Activated T-helper 1 cell treated with anti-CD3 and anti-CD28 coated beads, Interleukin-12 subunit alpha, Interleukin-12 subunit beta, Interleukin-2, Interleukin-4 antibody, amounts not matched to agents 30 ng/mL and 10 ng/mL and 1 ng/mL, durations not matched to agents 14 hours and 24 hours and 36 hours (primary cell): ENCODE data around the gene XPO1. TPM values are rescaled to one million over a fixed set of nuclear protein-coding genes. Genes with fewer than 3 reads are reported as not detected.
A peak's percentile ranks its signal among the peaks of the same experiment; 100 is the strongest.
"Not testable (repeated sequence)": the region's sequence is repeated elsewhere in the genome, so short reads cannot be mapped to it uniquely, and the experiment has no call there.

Experiments
- DNase-seq: peaks from one replicate; pipeline ENCODE4 v3.0.0; 2021; ENCODE audit warnings: low spot score
- H3K27ac Mint-ChIP-seq: one replicate; pipeline ENCODE4 v1.8.0; 2021; ENCODE audit warnings: mild to moderate bottlenecking, mixed read lengths
- H3K27me3 Mint-ChIP-seq: one replicate; pipeline ENCODE4 v1.8.0; 2022; ENCODE audit warnings: mild to moderate bottlenecking, moderate library complexity, mixed read lengths; ENCODE audit not compliant: insufficient read depth
- H3K36me3 Mint-ChIP-seq: one replicate; pipeline ENCODE4 v1.8.0; 2021; ENCODE audit warnings: low read depth, mixed read lengths
- H3K4me1 Mint-ChIP-seq: one replicate; pipeline ENCODE4 v1.8.0; 2021; ENCODE audit warnings: low read depth, mixed read lengths
- H3K4me3 Mint-ChIP-seq: one replicate; pipeline ENCODE4 v1.8.0; 2021; ENCODE audit warnings: mild to moderate bottlenecking, moderate library complexity, mixed read lengths
- H3K9me3 Mint-ChIP-seq: one replicate; pipeline ENCODE4 v1.8.0; 2021; ENCODE audit warnings: mixed read lengths
- intact Hi-C: fragments of 100-400 bp; cut with micrococcal nuclease; formaldehyde crosslinking; loops from one replicate; pipeline ENCODE4 v1.15.1; 2024
- total RNA-seq: library from RNA; stranded (reverse); gene quantifications from 2 replicates; pipeline ENCODE4 v1.2.3, GENCODE V29; 2022

The XPO1 gene
- total RNA-seq, 1 donor from 2014 or later: 215 TPM

DNA sequence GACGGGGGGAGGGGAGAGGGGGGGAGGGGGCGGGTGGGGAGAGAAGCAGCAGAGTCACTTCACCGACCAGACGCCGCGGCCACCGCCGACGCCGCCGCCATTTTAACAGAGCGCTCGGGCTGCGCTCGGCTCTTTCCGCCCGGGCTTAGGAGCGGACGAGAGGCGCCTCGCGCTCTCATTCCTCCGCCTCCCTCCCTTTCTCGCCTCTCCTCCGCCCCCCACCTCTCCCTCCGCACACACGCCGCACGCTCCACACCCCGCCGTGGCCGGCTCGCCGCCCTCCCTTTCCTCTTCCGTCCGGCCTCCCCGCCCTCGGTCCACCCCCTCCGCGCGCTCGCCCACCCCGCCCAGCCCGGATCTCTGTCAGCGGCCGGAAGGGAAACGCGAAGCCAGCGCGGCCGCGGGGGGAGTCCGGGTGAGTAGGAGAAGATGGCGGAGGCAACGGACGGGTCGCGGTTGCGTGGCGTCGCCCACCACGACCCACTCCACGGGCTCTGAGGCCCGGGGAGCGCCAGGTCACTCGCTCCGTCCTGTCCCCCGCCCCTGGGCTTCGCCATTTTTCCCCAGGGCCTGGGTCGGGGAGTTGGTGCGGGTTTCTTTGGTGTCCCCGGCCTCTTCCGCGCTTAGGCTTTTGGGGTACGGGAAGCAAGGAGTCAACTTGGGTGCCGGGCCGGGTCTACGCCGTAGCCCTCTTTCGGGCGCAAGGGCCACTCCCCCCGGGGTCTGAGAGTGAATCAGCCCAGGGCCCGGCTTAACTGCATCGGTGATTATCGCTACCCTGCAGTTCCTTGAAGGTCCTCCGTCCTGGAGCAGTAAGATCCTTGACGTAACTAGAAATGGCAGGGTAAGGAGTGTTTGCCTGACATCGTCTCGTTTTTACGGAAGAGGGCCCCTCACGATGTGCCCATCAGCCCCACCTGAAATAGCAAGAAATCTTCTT is 66.9 kb downstream of the XPO1 start, which contains the start of gene USP34:
Gene USP34 (minus strand): TSS at position 123 of the 940 bp plus-strand sequence. CDS start 395 bp downstream, outside the sequence.
- Mint-ChIP-seq H3K27me3 (no peaks in the 10 kb centered on the region), H3K4me3 (peak within 1 kb of the TSS; percentile 95), H3K4me1 (peaks cover 28% of the 10 kb centered on the region), H3K9me3 (no peaks in the 10 kb centered on the region), H3K27ac (peak within 1 kb of the TSS; percentile 94), H3K36me3 (peaks cover 8% of the 10 kb centered on the region)
- DNase-seq: peak; percentile 88
- intact Hi-C loops: loop anchor here (1.0 to 5.0 kb wide), 10 partner anchors 45 to 1236 kb away; partner anchors contain the start of genes CCT4, EHBP1 and PEX13

- H3K27ac Mint-ChIP-seq: peak overlapping the region; percentile 94
- no peaks in the 10 kb centered on the region for H3K27me3 Mint-ChIP-seq
- no peaks in the 10 kb centered on the region for H3K9me3 Mint-ChIP-seq
- intact Hi-C loops: loop anchor here (2.0 to 5.0 kb wide), 4 partner anchors 202 to 1237 kb away; partner anchors contain the start of genes CCT4 and EHBP1
- H3K36me3 Mint-ChIP-seq: peaks cover 8% of the 10 kb centered on the region
- peak; percentile 63 for DNase-seq
- peaks cover 28% of the 10 kb centered on the region for H3K4me1 Mint-ChIP-seq
- peak overlapping the region; percentile 93 for H3K4me3 Mint-ChIP-seq
Measured at GRCh38 chr2:61470122-61470951, 67.8 kb downstream of the XPO1 start.

GRCh38 chr2:61469424-61470121 is 68.6 kb downstream of the XPO1 start:
- H3K4me1 Mint-ChIP-seq: peaks cover 32% of the 10 kb centered on the region

GRCh38 chr2:61468231-61468630 is 69.9 kb downstream of the XPO1 start:
- H3K27ac Mint-ChIP-seq, H3K36me3 Mint-ChIP-seq, H3K27me3 Mint-ChIP-seq, DNase-seq, H3K9me3 Mint-ChIP-seq, H3K4me3 Mint-ChIP-seq: not testable (repeated sequence)
- peaks cover 41% of the 10 kb centered on the region for H3K4me1 Mint-ChIP-seq
- intact Hi-C loops: loop anchor here (2.0 kb wide), 1 partner anchor 13 kb away; no protein-coding TSS in a partner anchor

More at GRCh38 chr2:61469424-61470121, 68.6 kb downstream of the XPO1 start:
- Mint-ChIP-seq H3K27me3 (no peaks in the 10 kb centered on the region), H3K36me3 (peaks cover 8% of the 10 kb centered on the region), H3K4me3 (peak overlapping the region; percentile 93), H3K27ac (peak overlapping the region; percentile 94), H3K9me3 (no peaks in the 10 kb centered on the region)
- DNase-seq: no peak
- intact Hi-C loops: loop anchor here (2.0 to 5.0 kb wide), 5 partner anchors 15 to 1238 kb away; partner anchors contain the start of genes CCT4 and EHBP1

DNA sequence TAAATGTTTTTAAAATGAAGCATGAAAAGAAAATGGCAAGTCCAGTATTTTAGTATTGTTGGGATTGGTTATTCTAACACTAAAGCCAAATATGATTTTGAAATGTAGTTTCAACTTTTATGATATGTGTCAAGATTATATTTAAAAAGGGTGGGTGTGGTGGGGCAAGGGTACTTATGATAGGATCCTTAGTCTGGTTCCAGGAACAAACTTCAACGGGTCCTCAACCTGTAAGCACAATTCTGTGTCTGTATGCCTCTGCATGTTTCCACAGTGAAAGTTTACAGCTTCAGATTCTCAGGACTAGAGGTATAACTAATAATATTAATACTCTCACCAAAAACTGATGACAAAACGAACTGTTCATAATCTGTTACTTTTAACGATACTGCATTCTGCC is 73.1 kb downstream of the XPO1 start:
- H3K9me3 Mint-ChIP-seq: no peaks in the 10 kb centered on the region
- intact Hi-C loops: no loop called here
- H3K36me3 Mint-ChIP-seq: peaks cover 8% of the 10 kb centered on the region
- no peak overlapping the region for H3K27ac Mint-ChIP-seq
- no peak overlapping the region for H3K4me3 Mint-ChIP-seq
- H3K27me3 Mint-ChIP-seq: no peaks in the 10 kb centered on the region
- DNase-seq: no peak
- peaks cover 28% of the 10 kb centered on the region for H3K4me1 Mint-ChIP-seq

GRCh38 chr2:61463769-61464475 is 74.2 kb downstream of the XPO1 start:
- intact Hi-C loops: no loop called here

GRCh38 chr2:61461404-61461803 is 76.8 kb downstream of the XPO1 start:
- Mint-ChIP-seq H3K36me3 (peaks cover 4% of the 10 kb centered on the region), H3K4me3 (no peak overlapping the region), H3K9me3 (no peaks in the 10 kb centered on the region), H3K27ac (no peak overlapping the region), H3K27me3 (no peaks in the 10 kb centered on the region), H3K4me1 (peaks cover 28% of the 10 kb centered on the region)
- DNase-seq: no peak
- intact Hi-C loops: no loop called here

More at GRCh38 chr2:61463769-61464475, 74.2 kb downstream of the XPO1 start:
- no peak for DNase-seq
- peaks cover 19% of the 10 kb centered on the region for H3K4me1 Mint-ChIP-seq
- no peak overlapping the region for H3K4me3 Mint-ChIP-seq
- no peaks in the 10 kb centered on the region for H3K9me3 Mint-ChIP-seq
- peaks cover 6% of the 10 kb centered on the region for H3K36me3 Mint-ChIP-seq
- no peak overlapping the region for H3K27ac Mint-ChIP-seq
- H3K27me3 Mint-ChIP-seq: no peaks in the 10 kb centered on the region

GRCh38 chr2:61460163-61460562 is 78.0 kb downstream of the XPO1 start:
- no peaks in the 10 kb centered on the region for H3K9me3 Mint-ChIP-seq
- intact Hi-C loops: no loop called here
- H3K36me3 Mint-ChIP-seq: peaks cover 8% of the 10 kb centered on the region
- H3K27me3 Mint-ChIP-seq: no peaks in the 10 kb centered on the region
- H3K4me3 Mint-ChIP-seq: no peak overlapping the region
- no peak overlapping the region for H3K27ac Mint-ChIP-seq
- H3K4me1 Mint-ChIP-seq: peaks cover 34% of the 10 kb centered on the region
- no peak for DNase-seq

- H3K27me3 Mint-ChIP-seq: no peaks in the 10 kb centered on the region
- no peak overlapping the region for H3K27ac Mint-ChIP-seq
- intact Hi-C loops: no loop called here
- no peaks in the 10 kb centered on the region for H3K9me3 Mint-ChIP-seq
- peaks cover 10% of the 10 kb centered on the region for H3K36me3 Mint-ChIP-seq
- H3K4me1 Mint-ChIP-seq: peaks cover 21% of the 10 kb centered on the region
- DNase-seq: no peak
- H3K4me3 Mint-ChIP-seq: no peak overlapping the region
Measured at GRCh38 chr2:61456746-61457420, 81.3 kb downstream of the XPO1 start.

- Mint-ChIP-seq H3K4me1 (peaks cover 21% of the 10 kb centered on the region), H3K4me3 (no peak overlapping the region), H3K27ac (no peak overlapping the region), H3K36me3 (peaks cover 14% of the 10 kb centered on the region), H3K27me3 (no peaks in the 10 kb centered on the region), H3K9me3 (no peaks in the 10 kb centered on the region)
- no peak for DNase-seq
- intact Hi-C loops: no loop called here
Measured at GRCh38 chr2:61456070-61456745, 81.9 kb downstream of the XPO1 start.

DNA sequence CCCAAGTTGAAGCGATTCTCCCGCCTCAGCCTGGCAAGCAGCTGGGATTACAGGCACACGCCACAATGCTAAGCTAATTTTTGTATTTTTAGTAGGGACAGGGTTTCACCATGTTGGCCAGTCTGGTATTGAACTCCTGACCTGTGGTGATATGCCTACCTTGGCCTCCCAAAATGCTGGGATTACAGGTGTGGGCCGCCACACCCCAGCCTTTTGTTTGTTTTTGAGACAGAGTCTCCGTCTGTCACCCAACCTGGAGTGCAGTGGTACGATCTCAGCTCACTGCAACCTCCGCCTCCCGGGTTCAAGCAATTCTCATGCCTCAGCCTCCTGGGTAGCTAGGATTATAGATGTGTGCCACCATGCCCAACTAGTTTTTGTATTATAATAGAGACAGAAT is 83.2 kb downstream of the XPO1 start:
- H3K27me3 Mint-ChIP-seq, H3K4me3 Mint-ChIP-seq, H3K9me3 Mint-ChIP-seq, DNase-seq, H3K27ac Mint-ChIP-seq: not testable (repeated sequence)
- Mint-ChIP-seq H3K4me1 (peaks cover 21% of the 10 kb centered on the region), H3K36me3 (peaks cover 16% of the 10 kb centered on the region)
- intact Hi-C loops: loop anchor here (2.0 kb wide), 1 partner anchor 14 kb away; no protein-coding TSS in a partner anchor
